ENCODE results near the gene CLN6.
"Not testable (repeated sequence)": the region's sequence is repeated elsewhere in the genome, so short reads cannot be mapped to it uniquely, and the experiment has no call there.

Gene CLN6

GRCh38 chr15:68262514-68263356 lies 33.2 kb upstream of the CLN6 start:
- Mint-ChIP-seq H3K36me3 (no peaks in the 10 kb centered on the region), H3K4me3 (no peak overlapping the region), H3K27ac (no peak overlapping the region), H3K9me3 (no peaks in the 10 kb centered on the region), H3K4me1 (no peaks in the 10 kb centered on the region), H3K27me3 (peaks cover 55% of the 10 kb centered on the region)
- no peak for ATAC-seq

GRCh38 chr15:68261980-68262379 lies 32.5 kb upstream of the CLN6 start:
- no peak for ATAC-seq
- H3K36me3 Mint-ChIP-seq: no peaks in the 10 kb centered on the region
- no peak overlapping the region for H3K4me3 Mint-ChIP-seq
- no peaks in the 10 kb centered on the region for H3K9me3 Mint-ChIP-seq
- H3K27me3 Mint-ChIP-seq: peaks cover 48% of the 10 kb centered on the region
- H3K27ac Mint-ChIP-seq: no peak overlapping the region
- no peaks in the 10 kb centered on the region for H3K4me1 Mint-ChIP-seq

- H3K27me3 Mint-ChIP-seq: peaks cover 50% of the 10 kb centered on the region
Observed at GRCh38 chr15:68261241-68261640, 31.7 kb upstream of the CLN6 start.

GRCh38 chr15:68259883-68260282 lies 30.4 kb upstream of the CLN6 start:
- H3K4me1 Mint-ChIP-seq: no peaks in the 10 kb centered on the region
- H3K36me3 Mint-ChIP-seq: no peaks in the 10 kb centered on the region
- peaks cover 42% of the 10 kb centered on the region for H3K27me3 Mint-ChIP-seq
- H3K9me3 Mint-ChIP-seq: no peaks in the 10 kb centered on the region
- no peak for ATAC-seq
- no peak overlapping the region for H3K4me3 Mint-ChIP-seq
- H3K27ac Mint-ChIP-seq: no peak overlapping the region

More at GRCh38 chr15:68261241-68261640, 31.7 kb upstream of the CLN6 start:
- no peak overlapping the region for H3K27ac Mint-ChIP-seq
- no peak overlapping the region for H3K4me3 Mint-ChIP-seq
- H3K4me1 Mint-ChIP-seq: no peaks in the 10 kb centered on the region
- no peak for ATAC-seq
- H3K36me3 Mint-ChIP-seq: no peaks in the 10 kb centered on the region
- H3K9me3 Mint-ChIP-seq: no peaks in the 10 kb centered on the region

GRCh38 chr15:68258692-68259091 lies 29.2 kb upstream of the CLN6 start:
- Mint-ChIP-seq H3K27ac (no peak overlapping the region), H3K27me3 (peaks cover 39% of the 10 kb centered on the region), H3K4me1 (no peaks in the 10 kb centered on the region), H3K4me3 (no peak overlapping the region), H3K9me3 (no peaks in the 10 kb centered on the region), H3K36me3 (no peaks in the 10 kb centered on the region)
- ATAC-seq: no peak

GRCh38 chr15:68256675-68257450 lies 27.3 kb upstream of the CLN6 start:
- Mint-ChIP-seq H3K4me1 (no peaks in the 10 kb centered on the region), H3K9me3 (no peaks in the 10 kb centered on the region), H3K27me3 (peaks cover 23% of the 10 kb centered on the region), H3K4me3 (peak overlapping the region; percentile 72), H3K36me3 (no peaks in the 10 kb centered on the region), H3K27ac (peak overlapping the region; percentile 35)
- peak; percentile 76 for ATAC-seq

- Mint-ChIP-seq H3K4me3 (no peak overlapping the region), H3K9me3 (no peaks in the 10 kb centered on the region), H3K27ac (no peak overlapping the region)
Observed at GRCh38 chr15:68252925-68253534, 23.5 kb upstream of the CLN6 start.

GRCh38 chr15:68249058-68249713 lies 19.7 kb upstream of the CLN6 start:
- Mint-ChIP-seq H3K4me3 (no peak overlapping the region), H3K27me3 (peaks cover 32% of the 10 kb centered on the region), H3K4me1 (peaks cover 6% of the 10 kb centered on the region), H3K27ac (no peak overlapping the region), H3K36me3 (peaks cover 10% of the 10 kb centered on the region), H3K9me3 (peaks cover 6% of the 10 kb centered on the region)
- no peak for ATAC-seq

More at GRCh38 chr15:68252925-68253534, 23.5 kb upstream of the CLN6 start:
- H3K4me1 Mint-ChIP-seq: peaks cover 6% of the 10 kb centered on the region
- no peaks in the 10 kb centered on the region for H3K36me3 Mint-ChIP-seq
- peaks cover 31% of the 10 kb centered on the region for H3K27me3 Mint-ChIP-seq
- no peak for ATAC-seq

GRCh38 chr15:68244235-68244634 lies 14.7 kb upstream of the CLN6 start:
- no peak for ATAC-seq
- Mint-ChIP-seq H3K9me3 (peaks cover 11% of the 10 kb centered on the region), H3K27ac (no peak overlapping the region), H3K4me3 (no peak overlapping the region), H3K27me3 (peaks cover 39% of the 10 kb centered on the region), H3K36me3 (peaks cover 11% of the 10 kb centered on the region), H3K4me1 (peaks cover 6% of the 10 kb centered on the region)

- H3K36me3 Mint-ChIP-seq: peaks cover 11% of the 10 kb centered on the region
- H3K27ac Mint-ChIP-seq: no peak overlapping the region
- H3K9me3 Mint-ChIP-seq: peaks cover 11% of the 10 kb centered on the region
- ATAC-seq: no peak
- H3K4me3 Mint-ChIP-seq: no peak overlapping the region
- peaks cover 52% of the 10 kb centered on the region for H3K27me3 Mint-ChIP-seq
- H3K4me1 Mint-ChIP-seq: no peaks in the 10 kb centered on the region
Observed at GRCh38 chr15:68241088-68241935, 11.8 kb upstream of the CLN6 start.

- Mint-ChIP-seq H3K4me1 (no peaks in the 10 kb centered on the region), H3K4me3 (no peak overlapping the region), H3K27ac (no peak overlapping the region), H3K9me3 (peaks cover 6% of the 10 kb centered on the region), H3K27me3 (peaks cover 35% of the 10 kb centered on the region), H3K36me3 (no peaks in the 10 kb centered on the region)
- no peak for ATAC-seq
Observed at GRCh38 chr15:68239025-68239424, 9.5 kb upstream of the CLN6 start.

- peaks cover 39% of the 10 kb centered on the region for H3K27me3 Mint-ChIP-seq
- H3K36me3 Mint-ChIP-seq: no peaks in the 10 kb centered on the region
- H3K4me3 Mint-ChIP-seq: no peak overlapping the region
- no peak for ATAC-seq
- no peak overlapping the region for H3K27ac Mint-ChIP-seq
- H3K9me3 Mint-ChIP-seq: no peaks in the 10 kb centered on the region
- H3K4me1 Mint-ChIP-seq: peaks cover 14% of the 10 kb centered on the region
Observed at GRCh38 chr15:68235022-68235421, 5.5 kb upstream of the CLN6 start.

GRCh38 chr15:68234520-68234919 lies 5.0 kb upstream of the CLN6 start:
- not testable (repeated sequence) for ATAC-seq, H3K27ac Mint-ChIP-seq, H3K4me3 Mint-ChIP-seq, H3K36me3 Mint-ChIP-seq, H3K9me3 Mint-ChIP-seq
- H3K4me1 Mint-ChIP-seq: peaks cover 19% of the 10 kb centered on the region
- H3K27me3 Mint-ChIP-seq: peaks cover 34% of the 10 kb centered on the region

- no peak overlapping the region for H3K27ac Mint-ChIP-seq
- ATAC-seq: no peak
- peaks cover 19% of the 10 kb centered on the region for H3K4me1 Mint-ChIP-seq
- no peaks in the 10 kb centered on the region for H3K36me3 Mint-ChIP-seq
- no peaks in the 10 kb centered on the region for H3K9me3 Mint-ChIP-seq
- H3K27me3 Mint-ChIP-seq: peaks cover 31% of the 10 kb centered on the region
- no peak overlapping the region for H3K4me3 Mint-ChIP-seq
Observed at GRCh38 chr15:68234060-68234459, 4.5 kb upstream of the CLN6 start.
